Measurements from ENCODE around the gene TOP2A.

DNA sequence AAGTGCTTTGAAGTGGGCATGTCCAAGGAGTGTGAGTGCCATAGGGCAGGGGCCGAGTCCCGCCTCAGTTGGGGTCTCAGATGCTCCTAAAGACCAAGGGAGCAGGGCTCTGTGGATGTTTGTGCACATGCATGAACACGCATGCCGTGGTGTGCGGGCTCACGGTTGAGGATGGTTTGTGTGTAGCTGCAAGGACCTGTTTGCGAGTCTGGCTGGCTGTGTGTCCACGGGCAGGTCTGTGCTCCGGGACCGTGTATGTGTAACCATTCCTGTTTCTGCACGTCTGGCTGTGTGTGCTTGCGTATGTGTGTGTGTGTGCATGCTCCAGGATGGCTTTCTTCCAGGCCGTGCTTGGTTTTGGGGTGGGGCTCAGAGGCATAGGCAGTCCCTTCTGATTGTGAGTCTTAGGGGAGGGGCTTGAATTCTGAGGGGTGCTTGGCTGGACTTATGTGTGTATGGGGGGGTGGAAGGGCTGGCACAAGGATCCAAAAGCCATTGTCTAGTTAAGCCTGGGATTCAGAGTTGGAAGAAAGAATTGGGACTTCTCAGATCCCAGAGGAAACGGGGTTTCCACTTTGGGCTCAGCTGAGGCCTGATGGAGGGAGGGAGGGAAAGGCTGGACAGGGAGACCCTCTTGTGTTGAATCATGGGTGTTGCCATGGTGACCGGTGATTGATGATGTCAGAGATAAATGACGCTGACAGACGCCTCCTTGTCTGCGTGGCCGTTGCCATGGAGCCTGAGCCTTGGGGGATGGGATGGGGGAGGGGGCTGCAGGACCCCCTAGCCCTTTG, 67.6 kb downstream of the TOP2A start:
- TF ChIP-seq, protein P1, sequence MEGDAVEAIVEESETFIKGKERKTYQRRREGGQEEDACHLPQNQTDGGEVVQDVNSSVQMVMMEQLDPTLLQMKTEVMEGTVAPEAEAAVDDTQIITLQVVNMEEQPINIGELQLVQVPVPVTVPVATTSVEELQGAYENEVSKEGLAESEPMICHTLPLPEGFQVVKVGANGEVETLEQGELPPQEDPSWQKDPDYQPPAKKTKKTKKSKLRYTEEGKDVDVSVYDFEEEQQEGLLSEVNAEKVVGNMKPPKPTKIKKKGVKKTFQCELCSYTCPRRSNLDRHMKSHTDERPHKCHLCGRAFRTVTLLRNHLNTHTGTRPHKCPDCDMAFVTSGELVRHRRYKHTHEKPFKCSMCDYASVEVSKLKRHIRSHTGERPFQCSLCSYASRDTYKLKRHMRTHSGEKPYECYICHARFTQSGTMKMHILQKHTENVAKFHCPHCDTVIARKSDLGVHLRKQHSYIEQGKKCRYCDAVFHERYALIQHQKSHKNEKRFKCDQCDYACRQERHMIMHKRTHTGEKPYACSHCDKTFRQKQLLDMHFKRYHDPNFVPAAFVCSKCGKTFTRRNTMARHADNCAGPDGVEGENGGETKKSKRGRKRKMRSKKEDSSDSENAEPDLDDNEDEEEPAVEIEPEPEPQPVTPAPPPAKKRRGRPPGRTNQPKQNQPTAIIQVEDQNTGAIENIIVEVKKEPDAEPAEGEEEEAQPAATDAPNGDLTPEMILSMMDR (IDR thresholded peaks at IDR 0.05) = no peak
- no peak for TF ChIP-seq POLR2A (IDR thresholded peaks at IDR 0.05)
- no peak for TF ChIP-seq POLR2AphosphoS5 (IDR thresholded peaks at IDR 0.05)

Measured in gastroesophageal sphincter (tissue), 3 donors.